SK-N-SH (cell line): ENCODE measurements around the gene PLXND1. TPM values are rescaled to one million over a fixed set of nuclear protein-coding genes. Genes with fewer than 3 reads are reported as not detected.
A peak's percentile ranks its signal among the peaks of the same experiment; 100 is the strongest.

ENCODE experiments used
- CTCF ChIA-PET: fragments of 300-600, 350-600 bp; formaldehyde crosslinking; extraction: SDS; loops from one replicate; lab custom pipeline; 2021; lab: Yijun Ruan, JAX
- POLR2A ChIA-PET: fragments of 350-600 bp; sonication (Branson Sonifier 250); formaldehyde crosslinking; extraction: SDS; loops from one replicate; lab custom pipeline; 2020; ENCODE audit warnings: antibody characterized with exemption, inconsistent platforms; lab: Yijun Ruan, JAX
- DNase-seq: peaks from one replicate; pipeline ENCODE4 v3.0.0; 2012
- H2AFZ ChIP-seq: fragments of 200-600 bp; sonication (generic); 2 replicates; pipeline ENCODE4 v1.8.1; 2016; ENCODE audit warnings: antibody characterized with exemption, mild to moderate bottlenecking, low read depth
- H3F3A ChIP-seq: fragments of 200-600 bp; sonication (generic); replicated peaks from 2 replicates; pipeline ENCODE3; 2016; ENCODE audit warnings: antibody characterized with exemption, mild to moderate bottlenecking; ENCODE audit not compliant: insufficient read depth
- H3K27ac ChIP-seq, 2 experiments: fragments of 200-500 bp in 1 of 2; fragments of 200-600 bp in 1 of 2; sonication (Bioruptor generic) in 1 of 2; sonication (generic), shearing (Covaris generic) in 1 of 2; 2 replicates each; pipeline versions ENCODE4 v1.5.1 to v1.6.1; 2014 to 2016; ENCODE audit warnings: low read depth in 2 of 2, inconsistent platforms in 1 of 2, low read length in 1 of 2, mild to moderate bottlenecking in 1 of 2, mixed read lengths in 1 of 2
- H3K27me3 ChIP-seq: fragments of 200-600 bp; sonication (generic), shearing (Covaris generic); 2 replicates; pipeline ENCODE4 v1.6.1; 2016; ENCODE audit warnings: mixed run types; ENCODE audit not compliant: insufficient read depth
- H3K36me3 ChIP-seq, 2 experiments: fragments of 200-500 bp in 1 of 2; fragments of 200-600 bp in 1 of 2; sonication (Bioruptor generic) in 1 of 2; sonication (generic) in 1 of 2; replicated peaks in 1 of 2; 2 replicates each; pipeline versions ENCODE3 to v1.5.1; 2014 to 2016; ENCODE audit warnings: low read length in 1 of 2, mild to moderate bottlenecking in 1 of 2; ENCODE audit not compliant: insufficient read depth in 2 of 2, control insufficient read depth in 1 of 2
- H3K4me1 ChIP-seq, 2 experiments: fragments of 200-500 bp in 1 of 2; fragments of 200-600 bp in 1 of 2; sonication (Bioruptor generic) in 1 of 2; sonication (generic), shearing (Covaris generic) in 1 of 2; 2 replicates each; pipeline versions ENCODE4 v1.5.1 to v1.6.1; 2014 to 2016; ENCODE audit warnings: low read depth in 1 of 2, low read length in 1 of 2, mixed run types in 1 of 2; ENCODE audit not compliant: insufficient read depth in 2 of 2, control insufficient read depth in 1 of 2
- H3K4me2 ChIP-seq: fragments of 200-600 bp; sonication (generic), shearing (Covaris generic); 2 replicates; pipeline ENCODE4 v1.6.1; 2017; ENCODE audit warnings: mixed run types
- H3K4me3 ChIP-seq, 2 experiments: fragments of 200-500 bp in 1 of 2; fragments of 200-600 bp in 1 of 2; sonication (Bioruptor generic) in 1 of 2; sonication (generic), shearing (Covaris generic) in 1 of 2; 2 replicates each; pipeline versions ENCODE4 v1.5.1 to v1.8.1; 2014 to 2016; ENCODE audit warnings: low read depth in 2 of 2, inconsistent platforms in 1 of 2, low read length in 1 of 2, mild to moderate bottlenecking in 1 of 2, mixed read lengths in 1 of 2, moderate library complexity in 1 of 2
- H3K79me2 ChIP-seq: fragments of 200-600 bp; sonication (generic); 2 replicates; pipeline ENCODE4 v1.8.1; 2017; ENCODE audit warnings: mild to moderate bottlenecking; ENCODE audit not compliant: insufficient read depth
- H3K9ac ChIP-seq: fragments of 200-600 bp; sonication (generic); 2 replicates; pipeline ENCODE4 v1.6.1; 2017; ENCODE audit warnings: mixed run types
- H3K9me2 ChIP-seq: fragments of 200-600 bp; sonication (generic); 2 replicates; pipeline ENCODE4 v1.6.1; 2017; ENCODE audit warnings: mixed run types
- H3K9me3 ChIP-seq: fragments of 200-600 bp; sonication (generic); 2 replicates; pipeline ENCODE4 v1.6.1; 2017; ENCODE audit warnings: mixed run types, mild to moderate bottlenecking, moderate library complexity
- H4K20me1 ChIP-seq: fragments of 200-600 bp; sonication (generic); 2 replicates; pipeline ENCODE4 v1.6.1; 2017; ENCODE audit warnings: mild to moderate bottlenecking, mixed run types; ENCODE audit not compliant: insufficient read depth
- CHD2 ChIP-seq: fragments of 150-350 bp; IDR thresholded peaks from 2 replicates; pipeline ENCODE4 v1.6.1; 2018; ENCODE audit warnings: low read length; ENCODE audit not compliant: partially characterized antibody
- CTCF ChIP-seq: fragments of 200-600 bp; sonication (generic); IDR thresholded peaks from 2 replicates; pipeline ENCODE4 v1.6.1; 2017; ENCODE audit warnings: antibody characterized with exemption, mild to moderate bottlenecking, moderate library complexity
- ELF1 ChIP-seq: IDR thresholded peaks from 2 replicates; pipeline ENCODE4 v1.4.0; 2012
- EZH2phosphoT487 ChIP-seq: fragments of 200-600 bp; sonication (generic); IDR thresholded peaks from 2 replicates; pipeline ENCODE4 v1.6.1; 2017; ENCODE audit warnings: low read depth, mixed run types, mild to moderate bottlenecking, antibody characterized with exemption, moderate library complexity, borderline replicate concordance
- FOSL2 ChIP-seq: IDR thresholded peaks from 2 replicates; pipeline ENCODE4 v1.4.0; 2012; ENCODE audit warnings: low read depth, mild to moderate bottlenecking, moderate library complexity, borderline replicate concordance
- GATA2 ChIP-seq: sonication (generic); formaldehyde crosslinking; IDR thresholded peaks from 2 replicates; pipeline ENCODE4 v1.5.0; 2020; ENCODE audit warnings: mild to moderate bottlenecking, missing genetic modification reagents
- MAX ChIP-seq: IDR thresholded peaks from 2 replicates; pipeline ENCODE4 v1.4.0; 2012; ENCODE audit warnings: low read depth
- MEF2A ChIP-seq: IDR thresholded peaks from 2 replicates; pipeline ENCODE4 v1.4.0; 2012; ENCODE audit warnings: low read depth, borderline replicate concordance
- PBX3 ChIP-seq: IDR thresholded peaks from 2 replicates; pipeline ENCODE4; 2012
- POLR2AphosphoS5 ChIP-seq: IDR thresholded peaks from 2 replicates; pipeline ENCODE4 v1.6.1; 2012; ENCODE audit warnings: low read depth, low read length
- RCOR1 ChIP-seq: fragments of 150-350 bp; IDR thresholded peaks from 2 replicates; pipeline ENCODE4 v1.6.1; 2017; ENCODE audit warnings: antibody characterized with exemption, low read length
- REST ChIP-seq: IDR thresholded peaks from 2 replicates; pipeline ENCODE4 v1.6.1; 2012; ENCODE audit warnings: mild to moderate bottlenecking, low read depth, low read length, moderate library complexity
- RFX5 ChIP-seq: IDR thresholded peaks from 2 replicates; pipeline ENCODE4 v1.6.1; 2012; ENCODE audit warnings: mild to moderate bottlenecking, improper control_type of control experiment, low read length
- TAF1 ChIP-seq: IDR thresholded peaks from 2 replicates; pipeline ENCODE4 v1.6.1; 2012; ENCODE audit warnings: low read depth, mild to moderate bottlenecking, low read length, moderate library complexity, borderline replicate concordance
- TCF12 ChIP-seq: IDR thresholded peaks from 2 replicates; pipeline ENCODE4 v1.4.0; 2012
- TEAD4 ChIP-seq: IDR thresholded peaks from 2 replicates; pipeline ENCODE4 v1.4.0; 2012; ENCODE audit warnings: mild to moderate bottlenecking, borderline replicate concordance; ENCODE audit not compliant: insufficient read depth
- USF2 ChIP-seq: fragments of 150-350 bp; IDR thresholded peaks from 2 replicates; pipeline ENCODE4 v1.6.1; 2017; ENCODE audit warnings: antibody characterized with exemption, low read length, low read depth, borderline replicate concordance
- ZBTB33 ChIP-seq: IDR thresholded peaks from 2 replicates; pipeline ENCODE4 v1.4.0; 2012; ENCODE audit warnings: low read depth, borderline replicate concordance
- WGBS: methylation state at CpG from one replicate; pipeline ENCODE4 v1.1.6; 2017; ENCODE audit warnings: low lambda C conversion rate; 5-methylcytosine and 5-hydroxymethylcytosine counted together
- polyA plus RNA-seq, 3 experiments: library from polyadenylated mRNA; depleted of rRNA; stranded (reverse); fragments of >200 nt; gene quantifications; 2 replicates each; pipeline ENCODE4 v1.2.3, GENCODE V29; 2012

PLXND1 gene
- polyA plus RNA-seq, 1 of the 3 experiments (the other 2 are of a cell fraction): 53.5 TPM

GRCh38 chr3:129602309-129602708 is 4.2 kb downstream of the PLXND1 start:
- ChIA-PET CTCF (interaction anchor here (0.7 to 0.8 kb wide), 2 partner anchors 112 to 227 kb away, joined by 3 read pairs; no protein-coding TSS in a partner anchor), POLR2A (no interaction called here)
- Histone ChIP-seq H3K4me1 (peaks cover 7 to 18% of the 10 kb centered on the region in 2 experiments; a peak in 2 of 4 replicates), H3K4me2 (no peak overlapping the region; the same call in 1 of the 2 replicates), H3K9me2 (no peaks in the 10 kb centered on the region), H4K20me1 (peaks cover 14% of the 10 kb centered on the region), H3K9ac (no peak overlapping the region), H3K36me3 (no peaks in the 10 kb centered on the region), H2AFZ (no peak overlapping the region), H3F3A (peaks cover 5% of the 10 kb centered on the region), H3K79me2 (peaks cover 38% of the 10 kb centered on the region), H3K4me3 (no peak overlapping the region), H3K9me3 (no peaks in the 10 kb centered on the region), H3K27ac (peak overlapping the region in 1 of 2 experiments; percentile 71; a peak in 1 of 4 replicates), H3K27me3 (no peaks in the 10 kb centered on the region)
- TF ChIP-seq POLR2AphosphoS5 (no peak), CTCF (no peak), MEF2A (no peak), EZH2phosphoT487 (no peak), PBX3 (no peak), MAX (no peak), RCOR1 (no peak), RFX5 (no peak), TAF1 (no peak), CHD2 (no peak), TCF12 (no peak), USF2 (no peak), REST (no peak), ZBTB33 (no peak), TEAD4 (no peak), ELF1 (no peak), GATA2 (CRISPR knock-in tag) (no peak), FOSL2 (no peak)
- WGBS: 96% methylated on average over 11 of the region's 11 CpGs
- no peak for DNase-seq
